ENCODE results near the gene SOX12. TPM values are rescaled to one million over a fixed set of nuclear protein-coding genes. Genes with fewer than 3 reads are reported as not detected.
A peak's percentile ranks its signal among the peaks of the same experiment; 100 is the strongest.

The SOX12 gene
- total RNA-seq, 1 experiment from 2014 or later, result 41.0 TPM

DNA sequence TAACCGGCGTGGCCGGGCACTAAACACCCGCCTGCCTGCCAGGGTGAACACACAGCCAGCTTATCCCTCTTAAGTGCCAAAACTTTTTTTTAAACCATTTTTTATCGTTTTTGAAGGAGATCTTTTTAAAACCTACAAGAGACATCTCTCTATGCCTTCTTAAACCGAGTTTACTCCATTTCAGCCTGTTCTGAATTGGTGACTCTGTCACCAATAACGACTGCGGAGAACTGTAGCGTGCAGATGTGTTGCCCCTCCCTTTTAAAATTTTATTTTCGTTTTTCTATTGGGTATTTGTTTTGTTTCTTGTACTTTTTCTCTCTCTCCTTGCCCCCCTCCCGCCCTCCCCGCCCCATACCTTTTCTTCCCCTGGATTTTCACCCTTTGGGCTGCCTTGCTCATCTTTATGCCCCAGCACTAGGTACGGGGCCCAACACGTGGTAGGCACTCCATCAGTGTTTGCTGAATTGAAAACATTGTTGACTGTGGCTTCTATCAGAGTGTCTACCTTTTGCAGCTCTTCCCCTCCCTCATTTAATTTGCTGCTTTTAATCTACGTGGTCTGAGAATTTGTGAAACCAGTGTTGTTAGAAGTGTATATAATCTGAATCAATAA is 26.5 kb upstream of the SOX12 start:
- DNase-seq (ENCODE audit: low spot score), result peak; percentile 44
- CTCF ChIA-PET, result interaction anchor here (0.7 kb wide), 1 partner anchor 55 kb away, joined by 3 read pairs; no protein-coding TSS in a partner anchor
- Histone ChIP-seq H3K36me3 (ENCODE audit: insufficient read depth, low read length, poor library complexity, severe bottlenecking) (peaks cover 12% of the 10 kb centered on the region), H3K27me3 (replicated peaks; ENCODE audit: insufficient read depth, low read depth, low read length, poor library complexity) (no peaks in the 10 kb centered on the region), H3K27ac (ENCODE audit: low read depth, low read length, poor library complexity, severe bottlenecking) (peak overlapping the region; percentile 99), H3K9me3 (ENCODE audit: low read depth, low read length, poor library complexity, severe bottlenecking) (no peaks in the 10 kb centered on the region), H3K4me3 (ENCODE audit: low read depth, low read length, poor library complexity, severe bottlenecking) (peak overlapping the region; percentile 88), H3K4me1 (ENCODE audit: insufficient read depth, low read length, poor library complexity, severe bottlenecking) (peaks cover 32% of the 10 kb centered on the region)
- POLR2A ChIA-PET (ENCODE audit: low non-redundant PET), result no interaction called here
- no TSS peak for BruUV-seq (replicated peaks)
- intact Hi-C loops (cut with micrococcal nuclease; ENCODE audit: unreplicated experiment), result no loop called here
- TF ChIP-seq, protein P1, sequence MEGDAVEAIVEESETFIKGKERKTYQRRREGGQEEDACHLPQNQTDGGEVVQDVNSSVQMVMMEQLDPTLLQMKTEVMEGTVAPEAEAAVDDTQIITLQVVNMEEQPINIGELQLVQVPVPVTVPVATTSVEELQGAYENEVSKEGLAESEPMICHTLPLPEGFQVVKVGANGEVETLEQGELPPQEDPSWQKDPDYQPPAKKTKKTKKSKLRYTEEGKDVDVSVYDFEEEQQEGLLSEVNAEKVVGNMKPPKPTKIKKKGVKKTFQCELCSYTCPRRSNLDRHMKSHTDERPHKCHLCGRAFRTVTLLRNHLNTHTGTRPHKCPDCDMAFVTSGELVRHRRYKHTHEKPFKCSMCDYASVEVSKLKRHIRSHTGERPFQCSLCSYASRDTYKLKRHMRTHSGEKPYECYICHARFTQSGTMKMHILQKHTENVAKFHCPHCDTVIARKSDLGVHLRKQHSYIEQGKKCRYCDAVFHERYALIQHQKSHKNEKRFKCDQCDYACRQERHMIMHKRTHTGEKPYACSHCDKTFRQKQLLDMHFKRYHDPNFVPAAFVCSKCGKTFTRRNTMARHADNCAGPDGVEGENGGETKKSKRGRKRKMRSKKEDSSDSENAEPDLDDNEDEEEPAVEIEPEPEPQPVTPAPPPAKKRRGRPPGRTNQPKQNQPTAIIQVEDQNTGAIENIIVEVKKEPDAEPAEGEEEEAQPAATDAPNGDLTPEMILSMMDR (conservative IDR thresholded peaks at IDR 0.05; ENCODE audit: low read depth, low read length), result no peak
- TF ChIP-seq EZH2 (IDR thresholded peaks at IDR 0.05; ENCODE audit: borderline replicate concordance, low read depth, low read length, poor library complexity, severe bottlenecking), result no peak

DNA sequence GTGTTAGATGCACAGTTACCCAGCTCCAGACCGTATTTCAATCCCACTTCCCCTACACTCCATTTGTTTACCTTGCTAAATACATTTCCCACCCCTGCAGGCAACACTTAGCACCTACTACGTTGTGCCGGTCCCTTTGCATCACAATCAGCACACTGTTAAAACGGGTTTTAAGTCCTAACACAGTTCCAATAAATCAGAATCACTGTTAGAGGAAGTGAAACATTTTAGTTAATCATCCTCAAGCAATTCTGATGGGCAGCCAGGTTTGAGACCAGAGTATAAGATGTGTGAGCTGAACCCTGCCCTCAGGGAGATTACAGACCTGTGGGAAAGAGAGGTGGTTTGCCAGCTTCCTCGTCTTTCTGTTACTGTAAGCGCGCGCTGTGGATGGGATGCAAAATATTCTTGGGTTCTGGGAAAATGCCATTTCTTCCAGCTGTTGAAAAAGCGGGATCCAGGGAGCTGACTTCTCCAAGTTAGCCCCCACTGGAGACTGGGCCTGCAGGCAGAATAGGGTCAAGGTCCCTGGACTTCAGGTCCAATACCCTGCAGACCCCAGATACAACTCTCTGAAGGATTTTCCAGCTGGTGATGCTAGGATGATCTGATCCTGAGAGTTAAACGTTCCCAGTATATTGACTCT is 24.9 kb upstream of the SOX12 start:
- Histone ChIP-seq H3K27ac (ENCODE audit: low read depth, low read length, poor library complexity, severe bottlenecking) (peak overlapping the region; percentile 73), H3K36me3 (ENCODE audit: insufficient read depth, low read length, poor library complexity, severe bottlenecking) (peaks cover 12% of the 10 kb centered on the region), H3K4me1 (ENCODE audit: insufficient read depth, low read length, poor library complexity, severe bottlenecking) (peaks cover 32% of the 10 kb centered on the region), H3K27me3 (replicated peaks; ENCODE audit: insufficient read depth, low read depth, low read length, poor library complexity) (no peaks in the 10 kb centered on the region), H3K9me3 (ENCODE audit: low read depth, low read length, poor library complexity, severe bottlenecking) (no peaks in the 10 kb centered on the region), H3K4me3 (ENCODE audit: low read depth, low read length, poor library complexity, severe bottlenecking) (peak overlapping the region; percentile 88)
- TF ChIP-seq, protein P1 (conservative IDR thresholded peaks at IDR 0.05; ENCODE audit: low read depth, low read length), result no peak
- TF ChIP-seq EZH2 (IDR thresholded peaks at IDR 0.05; ENCODE audit: borderline replicate concordance, low read depth, low read length, poor library complexity, severe bottlenecking), result no peak
- POLR2A ChIA-PET (ENCODE audit: low non-redundant PET), result interaction anchor here (0.6 kb wide), 1 partner anchor 35 kb away, joined by 3 read pairs; no protein-coding TSS in a partner anchor
- CTCF ChIA-PET, result interaction anchor here (0.6 kb wide), 1 partner anchor 205 kb away, joined by 12 read pairs; no protein-coding TSS in a partner anchor
- intact Hi-C loops (cut with micrococcal nuclease; ENCODE audit: unreplicated experiment), result no loop called here
- no TSS peak for BruUV-seq (replicated peaks)
- DNase-seq (ENCODE audit: low spot score), result no peak

DNA sequence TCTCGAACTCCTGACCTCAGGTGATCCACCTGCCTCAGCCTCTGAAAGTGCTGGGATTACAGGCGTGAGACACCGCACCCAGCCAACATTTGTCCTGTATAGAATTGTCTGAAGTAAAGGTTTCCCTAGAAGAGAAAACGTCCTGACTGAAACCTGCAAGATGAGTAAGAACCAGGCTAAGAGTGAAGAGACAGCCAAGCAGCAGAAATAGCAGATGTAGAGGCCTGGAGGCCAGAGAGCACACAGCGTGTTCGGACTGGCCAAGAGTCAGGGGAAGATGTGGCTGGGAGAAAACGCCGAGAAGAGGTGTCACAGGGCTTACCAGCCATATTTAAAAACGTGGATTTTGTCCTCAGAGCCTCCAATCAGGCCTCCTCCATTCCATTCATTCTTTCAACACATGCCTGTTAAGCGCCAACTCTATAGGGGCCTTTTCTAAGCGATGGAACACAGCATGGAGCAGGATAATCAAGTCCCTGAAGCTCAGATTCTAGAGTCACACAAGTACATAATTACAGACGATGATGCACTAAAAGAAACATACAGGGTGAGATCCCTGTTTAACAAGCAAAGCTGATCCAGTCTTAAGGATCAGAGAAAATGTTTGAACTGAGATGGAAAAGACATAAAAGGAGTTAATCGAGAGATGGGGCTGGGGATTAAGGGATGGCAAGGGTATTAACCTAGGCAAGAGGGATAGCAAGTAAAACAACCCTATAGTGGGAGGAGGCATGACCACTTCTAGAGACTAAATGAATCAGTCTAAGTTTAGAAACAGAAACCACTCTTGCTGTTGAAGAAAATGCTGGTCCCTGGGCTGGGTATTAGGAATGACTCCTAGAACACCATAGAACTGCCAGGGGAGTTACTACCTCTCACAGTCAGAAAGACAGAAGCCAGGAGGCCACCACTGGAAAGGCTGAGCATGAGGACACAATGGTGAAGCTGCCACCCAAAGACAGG is 23.2 kb upstream of the SOX12 start:
- ChIA-PET CTCF (no interaction called here), POLR2A (ENCODE audit: low non-redundant PET) (no interaction called here)
- Histone ChIP-seq H3K9me3 (ENCODE audit: low read depth, low read length, poor library complexity, severe bottlenecking) (no peaks in the 10 kb centered on the region), H3K4me3 (ENCODE audit: low read depth, low read length, poor library complexity, severe bottlenecking) (no peak overlapping the region), H3K36me3 (ENCODE audit: insufficient read depth, low read length, poor library complexity, severe bottlenecking) (peaks cover 12% of the 10 kb centered on the region), H3K27ac (ENCODE audit: low read depth, low read length, poor library complexity, severe bottlenecking) (peak overlapping the region; percentile 73), H3K4me1 (ENCODE audit: insufficient read depth, low read length, poor library complexity, severe bottlenecking) (peaks cover 32% of the 10 kb centered on the region), H3K27me3 (replicated peaks; ENCODE audit: insufficient read depth, low read depth, low read length, poor library complexity) (no peaks in the 10 kb centered on the region)
- intact Hi-C loops (cut with micrococcal nuclease; ENCODE audit: unreplicated experiment), result no loop called here
- TF ChIP-seq, protein P1 (conservative IDR thresholded peaks at IDR 0.05; ENCODE audit: low read depth, low read length), result no peak
- TF ChIP-seq EZH2 (IDR thresholded peaks at IDR 0.05; ENCODE audit: borderline replicate concordance, low read depth, low read length, poor library complexity, severe bottlenecking), result no peak
- BruUV-seq (replicated peaks), result no TSS peak
- DNase-seq (ENCODE audit: low spot score), result no peak

Measured in A673 (cell line).